Activated T-cell treated with anti-CD3 and anti-CD28 coated beads for 24 hours (primary cell): Measurements from ENCODE around the gene KRTAP10-12.

Experiments
- DNase-seq: peaks from one replicate; pipeline ENCODE4 v3.0.0-alpha.2; 2020; ENCODE audit warnings: low read depth

Gene KRTAP10-12

GRCh38 chr21:44699502-44700001 is 2.6 kb downstream of the KRTAP10-12 start:
- DNase-seq: no peak

- no peak for DNase-seq
Observed at GRCh38 chr21:44700101-44701022, 3.4 kb downstream of the KRTAP10-12 start.

- DNase-seq: no peak
Observed at GRCh38 chr21:44701023-44701400, 4.0 kb downstream of the KRTAP10-12 start.

GRCh38 chr21:44701541-44701940 is 4.6 kb downstream of the KRTAP10-12 start:
- DNase-seq: no peak

- DNase-seq: no peak
Observed at GRCh38 chr21:44702111-44702972, 5.4 kb downstream of the KRTAP10-12 start.

- no peak for DNase-seq
Observed at GRCh38 chr21:44702973-44703730, 6.2 kb downstream of the KRTAP10-12 start.

- DNase-seq: no peak
Observed at GRCh38 chr21:44703731-44704635, 7.0 kb downstream of the KRTAP10-12 start.

GRCh38 chr21:44704636-44705001 is 7.6 kb downstream of the KRTAP10-12 start:
- no peak for DNase-seq

- DNase-seq: no peak
Observed at GRCh38 chr21:44706026-44706705, 9.2 kb downstream of the KRTAP10-12 start.

- DNase-seq: no peak
Observed at GRCh38 chr21:44706706-44707581, 10.0 kb downstream of the KRTAP10-12 start.

- no peak for DNase-seq
Observed at GRCh38 chr21:44708213-44708865, 11.4 kb downstream of the KRTAP10-12 start.

GRCh38 chr21:44708866-44709425 is 12.0 kb downstream of the KRTAP10-12 start:
- DNase-seq: no peak

- no peak for DNase-seq
Observed at GRCh38 chr21:44709426-44710293, 12.7 kb downstream of the KRTAP10-12 start.

- no peak for DNase-seq
Observed at GRCh38 chr21:44710294-44710665, 13.3 kb downstream of the KRTAP10-12 start.

- no peak for DNase-seq
Observed at GRCh38 chr21:44710756-44711326, 13.9 kb downstream of the KRTAP10-12 start.

GRCh38 chr21:44711327-44712202 is 14.6 kb downstream of the KRTAP10-12 start, which contains the start of gene TSPEAR:
Gene TSPEAR (minus strand): TSS chr21:44711572. CDS start chr21:44711514, 58 bp downstream.
- no peak for DNase-seq
